Omental fat pad (tissue), 4 donors: ENCODE measurements around the gene LPXN. TPM values are rescaled to one million over a fixed set of nuclear protein-coding genes. Genes with fewer than 3 reads are reported as not detected.

Experiments
- ATAC-seq: fragments of 150-250 bp; one replicate; pipeline ENCODE4 v1.9.1; 2016; ENCODE audit warnings: mild to moderate bottlenecking, moderate library complexity; ENCODE audit not compliant: low FRiP score
- DNase-seq: peaks from one replicate; pipeline ENCODE4 v3.0.0-alpha.2; 2019; ENCODE audit warnings: low spot score
- CTCF ChIP-seq, 3 donors: fragments of 450-650 bp; IDR thresholded peaks; one replicate each; pipeline ENCODE4 v1.5.1; 2016 to 2017; ENCODE audit warnings: antibody characterized with exemption in 3 of 3, mild to moderate bottlenecking in 3 of 3, moderate library complexity in 2 of 3
- total RNA-seq, 4 donors: library from RNA; depleted of rRNA; stranded (reverse); fragments of >200 nt; gene quantifications; one replicate each; pipeline ENCODE4 v1.1.0, GENCODE V29; 2016

The LPXN gene
- total RNA-seq, 4 donors from 2014 or later = 9.8 to 40.7 (median 15.1) TPM

DNA sequence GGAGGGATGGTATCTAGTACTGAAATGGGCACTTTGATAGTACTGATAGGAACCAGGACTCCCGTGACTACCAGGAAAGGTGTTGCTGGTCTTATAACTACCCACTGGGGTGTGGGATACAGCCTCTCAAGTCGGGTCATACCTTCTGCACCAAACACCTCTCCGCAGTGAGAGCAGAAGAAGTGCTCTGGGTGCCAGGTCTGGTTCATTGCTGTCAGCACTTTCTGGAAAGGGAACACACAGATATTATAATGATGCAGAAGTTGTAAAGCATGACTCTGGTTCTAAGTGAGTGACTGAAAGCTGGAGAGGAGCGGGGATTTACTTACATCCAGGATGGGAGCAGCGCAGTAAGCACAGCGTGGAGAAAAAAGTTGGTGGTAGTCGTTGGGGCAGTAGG, 26.0 kb downstream of the LPXN start:
- DNase-seq = no peak
- no peak for TF ChIP-seq CTCF (IDR thresholded peaks at IDR 0.05)
- ATAC-seq = no peak

- ATAC-seq = no peak
- no peak for DNase-seq
- no peak for TF ChIP-seq CTCF (IDR thresholded peaks at IDR 0.05)
These were observed 28.8 kb downstream of the LPXN start for GRCh38 chr11:58546841-58547240.

DNA sequence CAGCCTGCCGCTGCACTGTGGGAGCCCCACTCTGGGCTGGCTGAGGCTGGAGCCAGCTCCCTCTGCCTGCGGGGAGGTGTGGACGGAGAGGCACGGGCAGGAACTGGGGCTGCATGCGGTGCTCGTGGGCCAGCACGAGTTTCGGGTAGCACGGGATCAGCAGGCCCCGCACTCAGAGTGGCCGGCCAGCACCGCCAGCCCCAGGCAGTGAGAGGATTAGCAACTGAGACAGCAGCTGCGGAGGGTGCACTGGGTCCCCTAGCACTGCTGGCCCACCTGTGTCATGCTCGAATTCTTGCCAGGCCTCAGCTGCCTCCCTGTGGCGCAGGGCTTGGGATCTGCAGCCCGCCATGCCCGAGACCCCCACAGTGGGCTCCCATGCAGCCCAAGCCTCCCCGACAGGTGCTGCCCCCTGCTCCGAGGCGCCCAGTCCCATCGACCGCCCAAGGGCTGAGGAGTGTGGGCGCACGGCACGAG, 43.8 kb downstream of the LPXN start:
- TF ChIP-seq CTCF (IDR thresholded peaks at IDR 0.05) = no peak
- no peak for ATAC-seq
- DNase-seq = no peak

- ATAC-seq = no peak
- no peak for DNase-seq
- TF ChIP-seq CTCF (IDR thresholded peaks at IDR 0.05) = no peak
These were observed 45.4 kb downstream of the LPXN start for GRCh38 chr11:58530236-58530635.

GRCh38 chr11:58527429-58527828, 48.2 kb downstream of the LPXN start:
- DNase-seq (no peak), ATAC-seq (no peak)
- no peak for TF ChIP-seq CTCF (IDR thresholded peaks at IDR 0.05)

GRCh38 chr11:58526721-58527120, 48.9 kb downstream of the LPXN start:
- TF ChIP-seq CTCF (IDR thresholded peaks at IDR 0.05) = no peak
- ATAC-seq = no peak
- DNase-seq = no peak

- ATAC-seq (no peak), DNase-seq (no peak)
- TF ChIP-seq CTCF (IDR thresholded peaks at IDR 0.05) = no peak
These were observed 50.5 kb downstream of the LPXN start for GRCh38 chr11:58525037-58525614.
